Subcutaneous adipose tissue (tissue), 4 donors: ENCODE data around the gene THNSL1. TPM values are rescaled to one million over a fixed set of nuclear protein-coding genes. Genes with fewer than 3 reads are reported as not detected.

Source experiments
- CTCF ChIP-seq: fragments of 450-650 bp; IDR thresholded peaks from one replicate; pipeline ENCODE4 v1.5.1; 2016; ENCODE audit warnings: low read depth, mild to moderate bottlenecking, control low read depth, antibody characterized with exemption, moderate library complexity
- total RNA-seq, 4 donors: library from RNA; depleted of rRNA; stranded (reverse); fragments of >200 nt; gene quantifications; one replicate each; pipeline ENCODE4 v1.1.0, GENCODE V29; 2016

The THNSL1 gene
- total RNA-seq, 4 donors from 2014 or later: 1.3 to 2.1 (median 1.6) TPM

GRCh38 chr10:25014579-25014978, 1.8 kb upstream of the THNSL1 start:
- TF ChIP-seq CTCF: no peak

- no peak for TF ChIP-seq CTCF
Measured at GRCh38 chr10:25015828-25016375, 510 bp upstream of the THNSL1 start, which contains the start of gene ENKUR. TSS of gene ENKUR (minus strand) at chr10:25016158. CDS start at chr10:25015936, 222 bp downstream.

- no peak for TF ChIP-seq CTCF
Measured at GRCh38 chr10:25017154-25017590, 760 bp downstream of the THNSL1 start.

- TF ChIP-seq CTCF: no peak
Measured at GRCh38 chr10:25017661-25018060, 1.2 kb downstream of the THNSL1 start.

GRCh38 chr10:25018703-25019102, 2.3 kb downstream of the THNSL1 start:
- TF ChIP-seq CTCF: no peak

GRCh38 chr10:25023278-25023677, 6.9 kb downstream of the THNSL1 start:
- no peak for TF ChIP-seq CTCF

GRCh38 chr10:25024528-25024927, 8.1 kb downstream of the THNSL1 start:
- no peak for TF ChIP-seq CTCF
